Esophagus squamous epithelium (tissue), 5 donors: Measurements from ENCODE around the gene SLC12A4. TPM values are rescaled to one million over a fixed set of nuclear protein-coding genes. Genes with fewer than 3 reads are reported as not detected.

ENCODE experiments used
- DNase-seq: peaks from one replicate; lab custom pipeline; 2025; lab: John Stamatoyannopoulos, UW
- H3K27ac ChIP-seq, 4 donors: fragments of 200-600 bp; sonication (generic); one replicate each; pipeline ENCODE4 v1.5.1; 2016 to 2019; ENCODE audit warnings: mild to moderate bottlenecking in 1 of 4
- H3K27me3 ChIP-seq, 4 donors: fragments of 200-600 bp; sonication (generic); 1 replicate in 3 of 4; 2 replicates in 1 of 4; pipeline versions ENCODE4 v1.5.1 to v1.6.0; 2017 to 2021; ENCODE audit warnings: antibody characterized with exemption in 1 of 4
- H3K36me3 ChIP-seq, 3 donors: fragments of 200-600 bp; sonication (generic); one replicate each; pipeline ENCODE4 v1.5.1; 2016 to 2019
- H3K4me1 ChIP-seq, 3 donors: fragments of 200-600 bp; sonication (generic); one replicate each; pipeline ENCODE4 v1.5.1; 2017 to 2019
- H3K4me3 ChIP-seq, 4 donors: fragments of 200-600 bp; sonication (generic); 1 replicate in 3 of 4; 2 replicates in 1 of 4; pipeline ENCODE4 v1.5.1; 2016 to 2019; ENCODE audit warnings: mild to moderate bottlenecking in 2 of 4, moderate library complexity in 1 of 4
- H3K9me3 ChIP-seq, 3 donors: fragments of 200-600 bp; sonication (generic); one replicate each; pipeline ENCODE4 v1.5.1; 2016 to 2019
- POLR2A ChIP-seq, 4 donors: fragments of 450-650 bp; IDR thresholded peaks; one replicate each; pipeline ENCODE4 v1.6.1; 2017; ENCODE audit warnings: antibody characterized with exemption in 4 of 4, mild to moderate bottlenecking in 4 of 4, moderate library complexity in 3 of 4
- WGBS, 2 donors: methylation state at CpG; one replicate each; pipeline ENCODE4 v1.1.5; 2018; 5-methylcytosine and 5-hydroxymethylcytosine counted together
- intact Hi-C: fragments of 100-400 bp; cut with DNase I; formaldehyde crosslinking; loops from one replicate; pipeline ENCODE4 v1.15.0; 2022
- total RNA-seq, 4 donors: library from RNA; depleted of rRNA; stranded (reverse); fragments of >200 nt; gene quantifications; one replicate each; pipeline ENCODE4 v1.1.0, GENCODE V29; 2016
- TF ChIP-seq, protein P1 (sequence below), 6 experiments: fragments of 450-650 bp in 4 of 6; fragments of 200-600 bp in 2 of 6; sonication (generic) in 2 of 6; IDR thresholded peaks; one replicate each; pipeline ENCODE4 v1.5.1; 2016 to 2019; ENCODE audit warnings: antibody characterized with exemption in 6 of 6, mild to moderate bottlenecking in 4 of 6, moderate library complexity in 4 of 6
- donor health status: DM: yes; HTN: yes; CAD: no.

SLC12A4 gene
- total RNA-seq, 4 donors from 2014 or later, result 7.4 to 29.8 (median 18.2) TPM

DNA sequence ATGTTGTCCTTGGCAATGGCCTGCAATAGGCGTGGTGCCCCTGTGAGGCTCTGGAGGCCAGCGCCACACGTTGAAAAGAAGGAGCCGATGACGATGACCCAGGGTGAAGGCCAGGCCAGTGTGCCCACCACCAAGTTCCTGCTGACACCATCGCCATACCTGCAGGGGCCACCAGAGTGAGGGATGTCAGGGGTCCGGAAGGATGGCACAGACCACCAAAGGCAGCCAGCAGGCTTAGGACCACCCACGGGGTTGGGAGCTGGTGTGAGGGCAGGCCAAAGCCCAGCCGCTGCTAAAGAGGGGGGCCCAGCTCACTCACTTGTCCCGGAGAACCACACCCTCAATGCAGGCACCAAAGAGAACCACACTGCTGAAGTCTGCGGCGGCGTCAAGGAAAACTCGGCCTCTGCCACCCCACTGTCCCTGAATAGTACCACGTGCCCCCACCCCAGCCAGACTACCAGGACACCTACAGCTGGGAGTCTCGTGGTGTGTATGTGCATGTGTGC, 18.0 kb downstream of the SLC12A4 start:
- TF ChIP-seq, protein P1, sequence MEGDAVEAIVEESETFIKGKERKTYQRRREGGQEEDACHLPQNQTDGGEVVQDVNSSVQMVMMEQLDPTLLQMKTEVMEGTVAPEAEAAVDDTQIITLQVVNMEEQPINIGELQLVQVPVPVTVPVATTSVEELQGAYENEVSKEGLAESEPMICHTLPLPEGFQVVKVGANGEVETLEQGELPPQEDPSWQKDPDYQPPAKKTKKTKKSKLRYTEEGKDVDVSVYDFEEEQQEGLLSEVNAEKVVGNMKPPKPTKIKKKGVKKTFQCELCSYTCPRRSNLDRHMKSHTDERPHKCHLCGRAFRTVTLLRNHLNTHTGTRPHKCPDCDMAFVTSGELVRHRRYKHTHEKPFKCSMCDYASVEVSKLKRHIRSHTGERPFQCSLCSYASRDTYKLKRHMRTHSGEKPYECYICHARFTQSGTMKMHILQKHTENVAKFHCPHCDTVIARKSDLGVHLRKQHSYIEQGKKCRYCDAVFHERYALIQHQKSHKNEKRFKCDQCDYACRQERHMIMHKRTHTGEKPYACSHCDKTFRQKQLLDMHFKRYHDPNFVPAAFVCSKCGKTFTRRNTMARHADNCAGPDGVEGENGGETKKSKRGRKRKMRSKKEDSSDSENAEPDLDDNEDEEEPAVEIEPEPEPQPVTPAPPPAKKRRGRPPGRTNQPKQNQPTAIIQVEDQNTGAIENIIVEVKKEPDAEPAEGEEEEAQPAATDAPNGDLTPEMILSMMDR (IDR thresholded peaks at IDR 0.05), result no peak
- TF ChIP-seq POLR2A (IDR thresholded peaks at IDR 0.05), result no peak

DNA sequence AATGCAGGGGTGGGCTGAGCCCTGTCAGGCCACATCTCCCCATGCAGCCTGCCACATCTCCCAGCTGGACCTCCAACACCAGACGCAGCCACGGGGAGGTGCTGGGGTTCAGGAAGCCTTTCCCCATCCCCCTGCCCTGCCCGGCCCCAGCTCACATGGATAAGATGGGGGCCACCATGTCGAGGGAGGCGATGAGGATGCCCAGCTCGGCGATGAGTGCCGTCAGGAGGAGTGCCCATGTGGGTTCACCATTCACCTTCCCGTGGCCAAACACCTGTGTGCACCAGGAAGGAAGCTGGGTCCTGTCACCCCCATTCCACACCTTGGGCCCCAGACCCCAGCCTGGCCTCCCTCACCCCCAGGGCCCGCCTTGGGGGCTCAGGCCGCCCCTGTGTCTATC, 18.8 kb downstream of the SLC12A4 start:
- DNase-seq, result no peak
- 86 to 88% methylated on average over 1 to 6 of the region's 11 CpGs for WGBS, 2 donors

More for the DNA sequence above, 18.0 kb downstream of the SLC12A4 start:
- intact Hi-C loops, result no loop called here
- H3K9me3 ChIP-seq, result no peaks in the 10 kb centered on the region
- DNase-seq, result no peak
- 90 to 96% methylated on average over 4 to 8 of the region's 16 CpGs for WGBS, 2 donors
- peaks cover 0 to 35% (median 6%) of the 10 kb centered on the region in 3 donors for H3K4me1 ChIP-seq
- no peaks in the 10 kb centered on the region for H3K27me3 ChIP-seq
- peaks cover 21 to 100% (median 48%) of the 10 kb centered on the region in 3 donors for H3K36me3 ChIP-seq
- H3K4me3 ChIP-seq, result no peak overlapping the region
- no peak overlapping the region for H3K27ac ChIP-seq

DNA sequence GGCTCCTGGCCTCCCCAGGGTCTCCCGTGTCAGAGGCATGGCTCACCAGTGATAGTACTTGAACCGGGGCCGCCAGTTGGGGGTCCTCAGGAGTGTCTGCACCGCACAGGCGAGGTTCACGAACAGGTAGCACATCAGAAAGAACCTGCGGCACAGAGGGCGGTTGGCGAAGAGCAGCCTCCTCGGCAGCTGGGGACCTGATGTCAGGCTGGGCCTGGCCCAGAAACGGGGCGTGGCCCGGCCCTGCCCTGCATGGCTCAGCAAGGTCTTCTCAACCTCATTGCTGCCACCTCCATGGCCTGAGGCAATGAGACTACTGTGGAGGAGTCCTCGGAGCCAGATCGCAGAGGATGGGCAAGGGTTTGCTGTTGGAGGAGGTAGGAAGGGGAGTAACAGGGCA, 20.4 kb downstream of the SLC12A4 start:
- H3K4me1 ChIP-seq, result peaks cover 0 to 54% (median 22%) of the 10 kb centered on the region in 3 donors
- H3K27me3 ChIP-seq, result no peaks in the 10 kb centered on the region
- peak overlapping the region in 1 of 4 donors; percentile 3 for H3K27ac ChIP-seq
- DNase-seq, result no peak
- no peaks in the 10 kb centered on the region for H3K9me3 ChIP-seq
- 35 to 68% methylated on average over 2 to 9 of the region's 15 CpGs for WGBS, 2 donors
- no peak overlapping the region for H3K4me3 ChIP-seq
- H3K36me3 ChIP-seq, result peaks cover 24 to 99% (median 51%) of the 10 kb centered on the region in 3 donors
- intact Hi-C loops, result no loop called here
- TF ChIP-seq, protein P1 (IDR thresholded peaks at IDR 0.05), result no peak
- TF ChIP-seq POLR2A (IDR thresholded peaks at IDR 0.05), result no peak

More for the DNA sequence above, 18.8 kb downstream of the SLC12A4 start:
- TF ChIP-seq POLR2A (IDR thresholded peaks at IDR 0.05), result no peak
- TF ChIP-seq, protein P1 (IDR thresholded peaks at IDR 0.05), result no peak
- H3K27me3 ChIP-seq, result no peaks in the 10 kb centered on the region
- peaks cover 24 to 100% (median 51%) of the 10 kb centered on the region in 3 donors for H3K36me3 ChIP-seq
- H3K4me1 ChIP-seq, result peaks cover 0 to 42% (median 12%) of the 10 kb centered on the region in 3 donors
- intact Hi-C loops, result no loop called here
- no peaks in the 10 kb centered on the region for H3K9me3 ChIP-seq
- no peak overlapping the region for H3K4me3 ChIP-seq
- H3K27ac ChIP-seq, result no peak overlapping the region

DNA sequence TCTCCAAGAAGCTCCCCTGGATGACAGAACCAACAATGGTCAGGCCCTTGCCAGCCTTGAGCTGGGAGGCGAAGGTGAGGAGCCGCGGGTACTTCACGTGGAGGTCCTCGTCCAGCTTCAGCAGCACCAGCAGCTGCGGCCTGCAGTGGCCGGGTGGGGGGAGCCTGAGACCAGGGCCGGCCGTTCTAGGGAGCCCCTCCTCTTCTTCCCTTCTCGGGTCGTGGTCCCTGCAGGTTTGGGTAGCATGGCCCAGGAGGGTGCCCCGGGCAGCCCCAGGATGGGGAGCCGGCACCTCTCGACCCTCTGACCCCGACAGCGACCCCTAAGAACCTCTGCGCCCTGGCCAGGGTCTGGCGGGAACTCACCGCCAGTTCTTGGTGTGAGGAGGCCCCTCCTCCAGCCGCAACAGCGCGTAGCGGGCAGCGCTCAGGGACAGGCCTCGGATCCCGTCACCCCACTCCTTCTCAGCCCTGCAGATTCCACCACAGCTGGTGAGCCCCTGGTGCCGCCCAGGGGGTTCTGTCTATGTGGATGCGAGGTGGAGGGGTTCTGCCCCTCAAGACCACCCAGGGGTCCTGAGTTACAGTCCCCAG, 21.4 kb downstream of the SLC12A4 start:
- Histone ChIP-seq H3K36me3 (peaks cover 24 to 99% (median 51%) of the 10 kb centered on the region in 3 donors), H3K27me3 (no peaks in the 10 kb centered on the region), H3K9me3 (no peaks in the 10 kb centered on the region), H3K4me1 (peaks cover 0 to 60% (median 22%) of the 10 kb centered on the region in 3 donors), H3K4me3 (no peak overlapping the region), H3K27ac (no peak overlapping the region)
- intact Hi-C loops, result no loop called here
- no peak for DNase-seq
- 93 to 98% methylated on average over 8 to 19 of the region's 28 CpGs for WGBS, 2 donors
- TF ChIP-seq, protein P1 (IDR thresholded peaks at IDR 0.05), result no peak
- TF ChIP-seq POLR2A (IDR thresholded peaks at IDR 0.05), result no peak

DNA sequence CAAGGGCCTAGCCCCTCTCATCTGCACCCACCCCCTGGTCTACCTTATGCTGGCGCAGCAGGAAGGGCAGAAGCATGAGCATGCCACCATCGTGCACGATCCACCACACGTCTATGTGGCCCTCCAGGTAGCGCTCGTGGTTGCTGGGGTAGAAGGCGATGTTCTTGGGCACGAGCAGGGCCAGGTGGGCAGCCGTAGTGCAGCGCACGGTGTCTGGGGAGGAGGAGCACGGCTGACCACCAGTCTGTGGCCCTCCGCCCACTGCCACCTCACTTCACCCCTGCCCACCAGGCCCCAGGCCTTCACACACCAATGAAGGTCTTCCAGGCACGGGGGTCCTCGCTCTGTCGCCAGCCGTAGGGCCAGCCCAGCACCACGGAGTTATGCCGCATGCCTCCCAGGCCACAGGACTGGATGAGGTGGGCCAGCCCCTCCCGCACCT, 22.3 kb downstream of the SLC12A4 start:
- H3K4me1 ChIP-seq, result peaks cover 0 to 60% (median 16%) of the 10 kb centered on the region in 3 donors
- no peak for DNase-seq
- H3K9me3 ChIP-seq, result no peaks in the 10 kb centered on the region
- no peaks in the 10 kb centered on the region for H3K27me3 ChIP-seq
- H3K27ac ChIP-seq, result no peak overlapping the region
- no peak for TF ChIP-seq POLR2A (IDR thresholded peaks at IDR 0.05)
- TF ChIP-seq, protein P1 (IDR thresholded peaks at IDR 0.05), result no peak
- H3K4me3 ChIP-seq, result no peak overlapping the region
- intact Hi-C loops, result no loop called here
- peaks cover 24 to 99% (median 45%) of the 10 kb centered on the region in 3 donors for H3K36me3 ChIP-seq
- WGBS, 2 donors, result 100% methylated on average over 1 of the region's 20 CpGs; no CpG with 5 or more reads in 1 of the 2 donors
